HG02870 (cell line): ENCODE results near the gene PDXK.
A peak's percentile ranks its signal among the peaks of the same experiment; 100 is the strongest.

Source experiments
- ATAC-seq: cut with Tn5 transposase; IDR thresholded peaks from one replicate; pipeline ENCODE4 v1.9.1; 2021; ENCODE audit warnings: mild to moderate bottlenecking, moderate library complexity; ENCODE audit not compliant: unreplicated experiment

Gene PDXK

GRCh38 chr21:43801006-43801783 lies 82.3 kb downstream of the PDXK start:
- no peak for ATAC-seq

GRCh38 chr21:43802713-43803313 lies 83.9 kb downstream of the PDXK start:
- no peak for ATAC-seq

GRCh38 chr21:43803558-43804300 lies 84.8 kb downstream of the PDXK start:
- ATAC-seq: no peak

GRCh38 chr21:43805275-43805800 lies 86.4 kb downstream of the PDXK start:
- peak; percentile 85 for ATAC-seq

DNA sequence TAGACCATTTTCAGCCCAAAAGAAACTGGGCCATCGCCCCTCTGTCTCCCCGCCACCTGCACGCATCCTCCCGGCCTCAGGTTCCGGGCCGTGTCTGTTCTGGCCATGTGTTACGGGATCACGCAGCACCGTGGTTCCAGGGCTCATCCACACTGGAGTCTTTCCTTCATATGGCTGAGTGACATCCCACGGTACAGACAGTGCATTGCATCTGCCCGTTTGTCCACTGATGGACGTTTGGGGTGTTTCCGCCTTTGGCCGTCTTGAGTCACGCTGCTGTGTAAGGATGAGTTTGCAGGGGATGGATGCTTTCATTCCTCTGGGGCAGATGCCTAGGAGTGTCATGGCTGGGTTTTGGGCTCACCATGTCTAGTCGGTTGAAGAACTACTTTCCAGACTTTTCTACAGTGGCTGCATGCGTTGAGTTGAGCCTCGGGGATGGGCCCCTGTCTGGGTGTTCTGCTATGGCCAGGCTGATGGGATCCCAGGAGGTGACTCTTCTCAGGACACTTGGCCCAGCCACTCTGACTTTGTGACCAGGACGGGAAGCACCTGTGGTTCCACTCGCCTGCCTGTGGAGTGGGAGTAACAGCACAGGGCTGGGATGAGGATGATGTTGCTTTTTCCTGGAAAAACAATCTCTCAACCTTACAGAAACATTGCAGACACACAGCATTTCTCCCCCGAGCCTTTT lies 87.2 kb downstream of the PDXK start:
- ATAC-seq: no peak

DNA sequence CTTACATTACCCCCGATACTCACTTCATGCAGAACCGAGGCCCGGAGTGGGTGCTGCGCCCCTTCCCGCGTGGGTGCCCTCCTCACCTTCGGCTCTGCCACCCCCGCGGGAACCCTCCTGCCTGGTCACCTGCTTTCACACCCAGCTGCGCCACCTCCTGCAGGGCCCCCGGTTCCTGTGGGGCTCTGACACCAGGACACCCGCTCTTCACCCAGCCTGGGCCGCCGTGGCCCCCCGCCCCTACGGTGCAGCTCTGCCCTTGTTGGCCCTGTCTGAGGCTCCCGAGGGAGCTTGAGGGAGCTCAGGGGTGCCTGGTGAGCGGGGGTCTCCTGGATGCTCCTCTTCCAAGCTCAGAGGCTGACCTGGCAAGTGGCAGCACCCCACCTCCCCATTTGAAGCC lies 89.4 kb downstream of the PDXK start:
- no peak for ATAC-seq

DNA sequence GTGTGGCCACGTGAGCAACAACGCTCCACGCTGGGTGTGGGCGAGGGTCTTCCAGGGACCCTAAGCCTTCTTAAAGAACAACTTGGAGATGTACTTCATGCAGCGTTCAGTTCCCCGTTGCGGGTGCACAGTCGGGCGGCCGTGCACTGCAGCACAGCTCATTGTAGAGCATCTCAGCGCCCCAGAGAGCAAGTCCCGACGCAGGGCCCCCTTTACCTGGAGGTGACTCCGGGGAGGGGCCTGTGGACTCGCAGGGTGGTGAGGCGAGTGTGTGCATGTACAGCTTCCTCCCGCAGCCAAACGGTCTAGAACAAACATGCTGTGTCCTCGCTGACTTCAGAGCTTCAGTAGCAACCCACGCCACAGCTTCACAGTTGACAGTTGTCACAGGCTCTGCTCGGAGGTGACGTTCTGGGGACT lies 89.9 kb downstream of the PDXK start:
- ATAC-seq: no peak

- ATAC-seq: no peak
Observed at GRCh38 chr21:43809346-43809799, 90.4 kb downstream of the PDXK start.

GRCh38 chr21:43809853-43810504 lies 91.0 kb downstream of the PDXK start:
- ATAC-seq: no peak

GRCh38 chr21:43810505-43811261 lies 91.8 kb downstream of the PDXK start:
- ATAC-seq: peak; percentile 63

GRCh38 chr21:43811262-43812105 lies 92.6 kb downstream of the PDXK start:
- no peak for ATAC-seq
